SK-N-SH treated with all-trans-retinoic acid at 6 μM for 48 hours (cell line): ENCODE measurements around the gene STX1B.

ENCODE experiments used
- ARNTL ChIP-seq: fragments of 450-650 bp; formaldehyde crosslinking; IDR thresholded peaks from 2 replicates; pipeline ENCODE4 v1.5.0; 2020; ENCODE audit warnings: low read depth, mild to moderate bottlenecking, moderate library complexity, borderline replicate concordance
- CSDC2 ChIP-seq: fragments of 250-450 bp; sonication (Bioruptor Pico); IDR thresholded peaks from 2 replicates; pipeline ENCODE4 v1.5.0; 2020; ENCODE audit warnings: mild to moderate bottlenecking, moderate library complexity
- ESRRG ChIP-seq: fragments of 250-450 bp; sonication (Bioruptor Pico); IDR thresholded peaks from 2 replicates; pipeline ENCODE4 v1.6.1; 2021; ENCODE audit warnings: mild to moderate bottlenecking
- GLIS3 ChIP-seq: fragments of 250-450 bp; sonication (Bioruptor Pico); IDR thresholded peaks from 2 replicates; pipeline ENCODE4 v1.5.0; 2020; ENCODE audit warnings: mild to moderate bottlenecking, moderate library complexity
- PATZ1 ChIP-seq: fragments of 250-450 bp; sonication (Bioruptor Pico); IDR thresholded peaks from 2 replicates; pipeline ENCODE4 v1.8.0; 2020; ENCODE audit warnings: mild to moderate bottlenecking, moderate library complexity, borderline replicate concordance
- POU6F1 ChIP-seq: fragments of 250-450 bp; sonication (Bioruptor Pico); IDR thresholded peaks from 2 replicates; pipeline ENCODE4 v1.8.0; 2021; ENCODE audit warnings: low read depth, mild to moderate bottlenecking, moderate library complexity, borderline replicate concordance
- RARB ChIP-seq: fragments of 250-450 bp; sonication (Bioruptor Pico); IDR thresholded peaks from 2 replicates; pipeline ENCODE4 v1.8.0; 2021; ENCODE audit warnings: mild to moderate bottlenecking, moderate library complexity
- TOX ChIP-seq: fragments of 250-450 bp; sonication (Bioruptor Pico); IDR thresholded peaks from 2 replicates; pipeline ENCODE4 v1.8.0; 2021; ENCODE audit warnings: mild to moderate bottlenecking, moderate library complexity, borderline replicate concordance
- ZC3H10 ChIP-seq: fragments of 250-450 bp; sonication (Bioruptor Pico); IDR thresholded peaks from 2 replicates; pipeline ENCODE4 v1.5.1; 2021; ENCODE audit warnings: mild to moderate bottlenecking, moderate library complexity
- ZFP30 ChIP-seq: fragments of 450-650 bp; formaldehyde crosslinking; IDR thresholded peaks from 2 replicates; pipeline ENCODE4 v1.5.0; 2022; ENCODE audit warnings: mild to moderate bottlenecking, moderate library complexity
- ZNF565 ChIP-seq: fragments of 450-650 bp; formaldehyde crosslinking; conservative IDR thresholded peaks from 2 replicates; pipeline ENCODE4 v1.5.0; 2020; ENCODE audit warnings: low read depth, mild to moderate bottlenecking, moderate library complexity
- ZNF70 ChIP-seq: fragments of 450-650 bp; formaldehyde crosslinking; IDR thresholded peaks from 2 replicates; pipeline ENCODE4 v1.5.0; 2020; ENCODE audit warnings: mild to moderate bottlenecking, moderate library complexity

- no peak for TF ChIP-seq CSDC2 (CRISPR knock-in tag)
- no peak for TF ChIP-seq ESRRG (CRISPR knock-in tag)
- no peak for TF ChIP-seq TOX (CRISPR knock-in tag)
- TF ChIP-seq POU6F1 (CRISPR knock-in tag) = no peak
- TF ChIP-seq RARB (CRISPR knock-in tag) = no peak
- TF ChIP-seq GLIS3 (CRISPR knock-in tag) = no peak
- TF ChIP-seq ZNF565 (CRISPR knock-in tag) = no peak
- no peak for TF ChIP-seq ARNTL (CRISPR knock-in tag)
- no peak for TF ChIP-seq ZC3H10 (CRISPR knock-in tag)
- TF ChIP-seq PATZ1 (CRISPR knock-in tag) = no peak
- TF ChIP-seq ZNF70 = no peak
- TF ChIP-seq ZFP30 (CRISPR knock-in tag) = no peak
Measured at GRCh38 chr16:30977502-30977901, 32.9 kb downstream of the STX1B start.
